Ovary (tissue), 9 donors: Measurements from ENCODE around the gene NELL2. TPM values are rescaled to one million over a fixed set of nuclear protein-coding genes. Genes with fewer than 3 reads are reported as not detected.

Experiments
- DNase-seq, 5 donors: peaks; one replicate each; pipeline ENCODE4 v3.0.0-alpha.2; 2019 to 2020
- H3K27ac ChIP-seq, 2 donors: fragments of 200-600 bp; one replicate each; pipeline versions ENCODE4 v1.5.1 to v1.8.0; 2019 to 2022
- H3K27me3 ChIP-seq: fragments of 200-600 bp; one replicate; pipeline ENCODE4 v1.8.0; 2022
- H3K36me3 ChIP-seq: fragments of 200-600 bp; sonication (generic); one replicate; pipeline ENCODE4 v1.5.1; 2019
- H3K4me1 ChIP-seq: one replicate; pipeline ENCODE4 v1.8.1; 2013; ENCODE audit warnings: mild to moderate bottlenecking, moderate library complexity; ENCODE audit not compliant: insufficient read depth
- H3K4me3 ChIP-seq: fragments of 200-600 bp; sonication (generic); one replicate; pipeline ENCODE4 v1.5.1; 2017
- H3K9me3 ChIP-seq, 2 donors: fragments of 200-600 bp in 1 of 2; sonication (generic) in 1 of 2; one replicate each; pipeline versions ENCODE4 v1.5.1 to v1.8.1; 2013 to 2019; ENCODE audit warnings: mild to moderate bottlenecking in 1 of 2, moderate library complexity in 1 of 2
- CTCF ChIP-seq, 3 donors: fragments of 450-650 bp in 2 of 3; fragments of 200-600 bp in 1 of 3; IDR thresholded peaks; one replicate each; pipeline versions ENCODE4 v1.5.1 to v1.8.0; 2016 to 2022; ENCODE audit warnings: antibody characterized with exemption in 3 of 3, mild to moderate bottlenecking in 1 of 3
- EP300 ChIP-seq: sonication (generic); formaldehyde crosslinking; IDR thresholded peaks from one replicate; pipeline ENCODE4 v1.6.1; 2017; ENCODE audit warnings: antibody characterized with exemption
- POLR2A ChIP-seq: fragments of 450-650 bp; IDR thresholded peaks from one replicate; pipeline ENCODE4 v1.6.1; 2017; ENCODE audit warnings: antibody characterized with exemption, mild to moderate bottlenecking, moderate library complexity
- WGBS, 3 donors: extraction: QIAGEN DNeasy Blood & Tissue Kit in 1 of 3; methylation state at CpG; one replicate each; pipeline versions ENCODE4 v1.1.5 to v1.1.7; 2013 to 2017; 5-methylcytosine and 5-hydroxymethylcytosine counted together
- intact Hi-C, 4 donors: fragments of 100-400 bp; cut with DNase I; formaldehyde crosslinking; loops; one replicate each; pipeline versions ENCODE4 v1.11.0 to v1.15.1; 2022 to 2023
- polyA plus RNA-seq, 2 donors: library from polyadenylated mRNA; stranded (reverse); fragments of 200-250 nt in 1 of 2; fragments of 350-450 nt in 1 of 2; fragmentation: Illumina TruSeq in 1 of 2; extraction: RNeasy Lipid Tissue Mini Kit (QIAGEN cat#74804) in 1 of 2; gene quantifications; one replicate each; pipeline ENCODE4 v1.2.3, GENCODE V29; 2013 to 2014
- total RNA-seq, 7 donors: library from RNA; depleted of rRNA in 2 of 7; stranded (reverse); fragments of >200 nt in 2 of 7; fragmentation: NEBNext Ultra II Directional in 3 of 7; extraction: Animal tissue kit (Norgen Biotek cat#: 25700) in 3 of 7; gene quantifications; one replicate each; pipeline versions ENCODE4 v1.1.0 to v1.2.4, GENCODE V29; 2016 to 2023
- donor health status: DM: no; HTN: no; CAD: no; lungs with moderate emphysema.
- donor health status: DM: no; HTN: no; CAD: no.
- donor health status: Bipolar disorder and iron deficiency.
- donor health status: DM: yes; HTN: yes; CAD: no.
- donor health status: DM: no; HTN: no; CAD: no.
- donor health status: DM: yes; HTN: yes; CAD: no.

Gene NELL2
- total and polyA plus RNA-seq, 9 donors: 0.15 to 114 (median 1.7) TPM

GRCh38 chr12:44672042-44672441 is 204.1 kb downstream of the NELL2 start:
- no peaks in the 10 kb centered on the region for H3K36me3 ChIP-seq
- no peak overlapping the region for H3K27ac ChIP-seq
- H3K27me3 ChIP-seq: no peaks in the 10 kb centered on the region
- WGBS, 3 donors: 90 to 94% (median 90%) methylated on average over 5 of the region's 5 CpGs
- peaks cover 0 to 5% of the 10 kb centered on the region in 2 donors for H3K9me3 ChIP-seq
- intact Hi-C loops: no loop called here
- no peaks in the 10 kb centered on the region for H3K4me1 ChIP-seq
- TF ChIP-seq POLR2A (no peak), EP300 (no peak), CTCF (IDR thresholded peaks at IDR 0.05) (no peak)
- no peak for DNase-seq
- no peak overlapping the region for H3K4me3 ChIP-seq

- Histone ChIP-seq H3K4me3 (no peak overlapping the region), H3K27ac (no peak overlapping the region), H3K36me3 (no peaks in the 10 kb centered on the region), H3K9me3 (peaks cover 0 to 5% of the 10 kb centered on the region in 2 donors), H3K27me3 (no peaks in the 10 kb centered on the region), H3K4me1 (no peaks in the 10 kb centered on the region)
- 84 to 93% (median 87%) methylated on average over 4 of the region's 4 CpGs for WGBS, 3 donors
- TF ChIP-seq EP300 (no peak), CTCF (IDR thresholded peaks at IDR 0.05) (no peak), POLR2A (no peak)
- intact Hi-C loops: no loop called here
- DNase-seq: no peak
Measured at GRCh38 chr12:44668443-44668842, 207.7 kb downstream of the NELL2 start.

- DNase-seq: no peak
- 54 to 57% (median 56%) methylated on average over 4 of the region's 4 CpGs for WGBS, 3 donors
- Histone ChIP-seq H3K27me3 (no peaks in the 10 kb centered on the region), H3K4me1 (no peaks in the 10 kb centered on the region), H3K27ac (no peak overlapping the region), H3K4me3 (no peak overlapping the region), H3K36me3 (no peaks in the 10 kb centered on the region), H3K9me3 (peaks cover 0 to 5% of the 10 kb centered on the region in 2 donors)
- intact Hi-C loops: no loop called here
- no peak for TF ChIP-seq EP300
- no peak for TF ChIP-seq POLR2A
- TF ChIP-seq CTCF (IDR thresholded peaks at IDR 0.05): no peak
Measured at GRCh38 chr12:44667461-44667860, 208.7 kb downstream of the NELL2 start.

- Histone ChIP-seq H3K36me3 (no peaks in the 10 kb centered on the region), H3K27ac (no peak overlapping the region), H3K27me3 (no peaks in the 10 kb centered on the region), H3K4me1 (no peaks in the 10 kb centered on the region), H3K4me3 (no peak overlapping the region), H3K9me3 (no peaks in the 10 kb centered on the region)
- TF ChIP-seq EP300 (no peak), POLR2A (no peak), CTCF (IDR thresholded peaks at IDR 0.05) (no peak)
- DNase-seq: no peak
- intact Hi-C loops: no loop called here
- 19 to 30% (median 28%) methylated on average over 2 of the region's 2 CpGs for WGBS, 3 donors
Measured at GRCh38 chr12:44663291-44663690, 212.8 kb downstream of the NELL2 start.

GRCh38 chr12:44655846-44656245 is 220.3 kb downstream of the NELL2 start:
- intact Hi-C loops: no loop called here

More at GRCh38 chr12:44655846-44656245, 220.3 kb downstream of the NELL2 start:
- TF ChIP-seq POLR2A: no peak
- no peak for TF ChIP-seq EP300
- no peak for TF ChIP-seq CTCF (IDR thresholded peaks at IDR 0.05)
- no peaks in the 10 kb centered on the region for H3K4me1 ChIP-seq
- H3K9me3 ChIP-seq: no peaks in the 10 kb centered on the region
- H3K27ac ChIP-seq: no peak overlapping the region
- no peaks in the 10 kb centered on the region for H3K36me3 ChIP-seq
- H3K4me3 ChIP-seq: no peak overlapping the region
- DNase-seq: no peak
- H3K27me3 ChIP-seq: no peaks in the 10 kb centered on the region
